ENCODE data around the gene FAS.
"Not testable (repeated sequence)": the region's sequence is repeated elsewhere in the genome, so short reads cannot be mapped to it uniquely, and the experiment has no call there.

FAS gene

GRCh38 chr10:88996927-88997326 lies 6.3 kb downstream of the FAS start:
- peaks cover 72% of the 10 kb centered on the region for H3K4me1 Mint-ChIP-seq
- no peak overlapping the region for H3K27ac Mint-ChIP-seq
- ATAC-seq = no peak
- DNase-seq (ENCODE audit: low spot score in 2 of 2) = no peak
- peaks cover 67% of the 10 kb centered on the region for H3K36me3 Mint-ChIP-seq
- H3K9me3 Mint-ChIP-seq = no peaks in the 10 kb centered on the region
- H3K4me3 Mint-ChIP-seq = peak overlapping the region; percentile 74

GRCh38 chr10:88999625-89000024 lies 9.0 kb downstream of the FAS start:
- ATAC-seq = no peak
- Mint-ChIP-seq H3K36me3 (peaks cover 70% of the 10 kb centered on the region), H3K4me3 (peak overlapping the region; percentile 74), H3K4me1 (peaks cover 80% of the 10 kb centered on the region), H3K27ac (peak overlapping the region; percentile 88), H3K9me3 (no peaks in the 10 kb centered on the region)
- no peak for DNase-seq (ENCODE audit: low spot score in 2 of 2)

GRCh38 chr10:89001024-89001728 lies 10.6 kb downstream of the FAS start:
- Mint-ChIP-seq H3K36me3 (peaks cover 78% of the 10 kb centered on the region), H3K4me3 (peak overlapping the region; percentile 74), H3K27ac (peak overlapping the region; percentile 88), H3K4me1 (peaks cover 72% of the 10 kb centered on the region), H3K9me3 (no peaks in the 10 kb centered on the region)
- ATAC-seq (peak; percentile 89), DNase-seq (ENCODE audit: low spot score in 2 of 2) (no peak)

GRCh38 chr10:89001729-89002072 lies 11.1 kb downstream of the FAS start:
- H3K4me1 Mint-ChIP-seq = peaks cover 67% of the 10 kb centered on the region
- no peaks in the 10 kb centered on the region for H3K9me3 Mint-ChIP-seq
- peak; percentile 20 for ATAC-seq
- H3K4me3 Mint-ChIP-seq = peak overlapping the region; percentile 74
- peaks cover 84% of the 10 kb centered on the region for H3K36me3 Mint-ChIP-seq
- DNase-seq (ENCODE audit: low spot score in 2 of 2) = no peak
- H3K27ac Mint-ChIP-seq = peak overlapping the region; percentile 88

- ATAC-seq = peak; percentile 79
These were observed 11.8 kb downstream of the FAS start for GRCh38 chr10:89002226-89002978.

GRCh38 chr10:89003344-89003743 lies 12.7 kb downstream of the FAS start:
- peak overlapping the region; percentile 74 for H3K4me3 Mint-ChIP-seq
- DNase-seq (ENCODE audit: low spot score in 2 of 2) (no peak), ATAC-seq (peak; percentile 73)
- no peak overlapping the region for H3K27ac Mint-ChIP-seq
- peaks cover 60% of the 10 kb centered on the region for H3K4me1 Mint-ChIP-seq
- peaks cover 91% of the 10 kb centered on the region for H3K36me3 Mint-ChIP-seq
- no peaks in the 10 kb centered on the region for H3K9me3 Mint-ChIP-seq

More at GRCh38 chr10:89002226-89002978, 11.8 kb downstream of the FAS start:
- Mint-ChIP-seq H3K9me3 (no peaks in the 10 kb centered on the region), H3K27ac (peak overlapping the region; percentile 88), H3K4me3 (peak overlapping the region; percentile 74), H3K36me3 (peaks cover 86% of the 10 kb centered on the region), H3K4me1 (peaks cover 63% of the 10 kb centered on the region)
- no peak for DNase-seq (ENCODE audit: low spot score in 2 of 2)

- peak overlapping the region; percentile 64 for H3K27ac Mint-ChIP-seq
- peaks cover 37% of the 10 kb centered on the region for H3K4me1 Mint-ChIP-seq
- H3K36me3 Mint-ChIP-seq = peaks cover 100% of the 10 kb centered on the region
- ATAC-seq (no peak), DNase-seq (ENCODE audit: low spot score in 2 of 2) (no peak)
- no peak overlapping the region for H3K4me3 Mint-ChIP-seq
- no peaks in the 10 kb centered on the region for H3K9me3 Mint-ChIP-seq
These were observed 16.7 kb downstream of the FAS start for GRCh38 chr10:89007129-89007893.

- not testable (repeated sequence) for DNase-seq (ENCODE audit: low spot score in 2 of 2); H3K9me3 Mint-ChIP-seq; H3K4me3 Mint-ChIP-seq; ATAC-seq
- H3K27ac Mint-ChIP-seq = peak overlapping the region; percentile 38
- H3K36me3 Mint-ChIP-seq = peaks cover 89% of the 10 kb centered on the region
- peaks cover 16% of the 10 kb centered on the region for H3K4me1 Mint-ChIP-seq
These were observed 28.2 kb downstream of the FAS start for GRCh38 chr10:89018700-89019346.

- Mint-ChIP-seq H3K4me1 (peaks cover 20% of the 10 kb centered on the region), H3K27ac (peak overlapping the region; percentile 38), H3K4me3 (no peak overlapping the region), H3K36me3 (peaks cover 86% of the 10 kb centered on the region), H3K9me3 (no peaks in the 10 kb centered on the region)
- ATAC-seq (no peak), DNase-seq (ENCODE audit: low spot score in 2 of 2) (no peak)
These were observed 29.1 kb downstream of the FAS start for GRCh38 chr10:89019569-89020327.

GRCh38 chr10:89021526-89021925 lies 30.9 kb downstream of the FAS start:
- Mint-ChIP-seq H3K36me3 (peaks cover 74% of the 10 kb centered on the region), H3K4me1 (peaks cover 26% of the 10 kb centered on the region), H3K27ac (peak overlapping the region; percentile 40)
- not testable (repeated sequence) for ATAC-seq; H3K4me3 Mint-ChIP-seq; DNase-seq (ENCODE audit: low spot score in 2 of 2); H3K9me3 Mint-ChIP-seq

GRCh38 chr10:89022734-89023133 lies 32.1 kb downstream of the FAS start:
- no peak for DNase-seq (ENCODE audit: low spot score in 2 of 2)
- H3K4me1 Mint-ChIP-seq = peaks cover 21% of the 10 kb centered on the region
- H3K4me3 Mint-ChIP-seq = no peak overlapping the region
- H3K27ac Mint-ChIP-seq = peak overlapping the region; percentile 23
- H3K9me3 Mint-ChIP-seq = no peaks in the 10 kb centered on the region
- ATAC-seq = no peak
- H3K36me3 Mint-ChIP-seq = peaks cover 62% of the 10 kb centered on the region

GRCh38 chr10:89025453-89025852 lies 34.9 kb downstream of the FAS start:
- H3K4me3 Mint-ChIP-seq = no peak overlapping the region
- H3K36me3 Mint-ChIP-seq = peaks cover 39% of the 10 kb centered on the region
- ATAC-seq (no peak), DNase-seq (ENCODE audit: low spot score in 2 of 2) (no peak)
- no peak overlapping the region for H3K27ac Mint-ChIP-seq
- H3K4me1 Mint-ChIP-seq = peaks cover 21% of the 10 kb centered on the region
- H3K9me3 Mint-ChIP-seq = no peaks in the 10 kb centered on the region

GRCh38 chr10:89029181-89029580 lies 38.6 kb downstream of the FAS start:
- no peak overlapping the region for H3K27ac Mint-ChIP-seq

GRCh38 chr10:89029785-89030437 lies 39.3 kb downstream of the FAS start:
- peak; percentile 61 for ATAC-seq
- Mint-ChIP-seq H3K9me3 (no peaks in the 10 kb centered on the region), H3K36me3 (peaks cover 13% of the 10 kb centered on the region), H3K27ac (no peak overlapping the region), H3K4me3 (no peak overlapping the region), H3K4me1 (peaks cover 35% of the 10 kb centered on the region)
- peak; percentile 52 to 76 for DNase-seq (ENCODE audit: low spot score in 2 of 2)

More at GRCh38 chr10:89029181-89029580, 38.6 kb downstream of the FAS start:
- Mint-ChIP-seq H3K9me3 (no peaks in the 10 kb centered on the region), H3K4me3 (no peak overlapping the region), H3K36me3 (peaks cover 20% of the 10 kb centered on the region), H3K4me1 (peaks cover 41% of the 10 kb centered on the region)
- DNase-seq (ENCODE audit: low spot score in 2 of 2) (no peak), ATAC-seq (no peak)

Data from stimulated activated effector memory CD8-positive, alpha-beta T cell treated with anti-CD3 and anti-CD28 coated beads, Interleukin-12 subunit alpha, Interleukin-12 subunit beta, amount 100 ng/mL, for 72 hours (primary cell).